Aorta (tissue), 5 donors: ENCODE data around the gene C17orf75. TPM values are rescaled to one million over a fixed set of nuclear protein-coding genes. Genes with fewer than 3 reads are reported as not detected.

Experiments used
- ATAC-seq: fragments of 200-7000 bp; cut with Tn5 transposase; one replicate; pipeline ENCODE4 v1.9.1; 2022; ENCODE audit warnings: moderate library complexity; ENCODE audit not compliant: low FRiP score
- DNase-seq, 2 donors: peaks; one replicate each; pipeline ENCODE4 v3.0.0-alpha.2; 2020
- H3K27ac ChIP-seq, 2 donors: one replicate each; pipeline ENCODE4 v1.5.1; 2013; ENCODE audit warnings: low read length in 2 of 2, mild to moderate bottlenecking in 2 of 2, moderate library complexity in 2 of 2, control low read depth in 1 of 2, inconsistent platforms in 1 of 2, low read depth in 1 of 2
- H3K27me3 ChIP-seq, 2 donors: one replicate each; pipeline ENCODE4 v1.6.1; 2013; ENCODE audit warnings: control low read depth in 1 of 2, low read length in 1 of 2, mild to moderate bottlenecking in 1 of 2, moderate library complexity in 1 of 2; ENCODE audit not compliant: insufficient read depth in 2 of 2, control insufficient read depth in 1 of 2
- H3K36me3 ChIP-seq, 2 donors: one replicate each; pipeline ENCODE4 v1.6.1; 2013; ENCODE audit warnings: control low read depth in 1 of 2, low read length in 1 of 2, mild to moderate bottlenecking in 1 of 2; ENCODE audit not compliant: insufficient read depth in 2 of 2, control insufficient read depth in 1 of 2
- H3K4me1 ChIP-seq, 2 donors: one replicate each; pipeline ENCODE4 v1.6.1; 2013; ENCODE audit warnings: low read length in 2 of 2, control low read depth in 1 of 2, mild to moderate bottlenecking in 1 of 2, moderate library complexity in 1 of 2; ENCODE audit not compliant: insufficient read depth in 2 of 2, control insufficient read depth in 1 of 2
- H3K4me3 ChIP-seq, 2 donors: one replicate each; pipeline ENCODE4 v1.5.1; 2013; ENCODE audit warnings: low read length in 2 of 2, control low read depth in 1 of 2, mild to moderate bottlenecking in 1 of 2
- H3K9me3 ChIP-seq: one replicate; pipeline ENCODE4 v1.6.1; 2013; ENCODE audit warnings: mild to moderate bottlenecking, low read length; ENCODE audit not compliant: control insufficient read depth
- WGBS, 2 donors: extraction: QIAGEN DNeasy Blood & Tissue Kit; methylation state at CpG; one replicate each; pipeline ENCODE4 v1.1.7; 2013; 5-methylcytosine and 5-hydroxymethylcytosine counted together
- intact Hi-C, 2 donors: fragments of 100-400 bp; cut with DNase I; formaldehyde crosslinking; loops; one replicate each; pipeline versions ENCODE4 v1.14.2 to v1.15.0; 2022
- microRNA-seq, 2 donors: library from miRNA; unstranded; fragments of <30 nt; microRNA quantifications; one replicate each; pipeline ENCODE4 v1.2.0, GENCODE V29; 2020
- polyA plus RNA-seq, 2 donors: library from polyadenylated mRNA; stranded (reverse); fragments of 200-250 nt; gene quantifications; one replicate each; pipeline ENCODE4 v1.2.3, GENCODE V29; 2013
- total RNA-seq, 2 donors: library from RNA; stranded (reverse); fragmentation: NEBNext Ultra II Directional; extraction: Animal tissue kit (Norgen Biotek cat#: 25700); gene quantifications; one replicate each; pipeline ENCODE4 v1.2.1, GENCODE V29; 2021
- donor health status: healthy with polysubstance abuse.
- donor health status: Bipolar disorder and iron deficiency.
- donor health status: DM: no; HTN: no; CAD: no.
- donor health status: DM: no; HTN: no; CAD: no.
- donor health status: DM: yes; HTN: yes; CAD: no.

Gene C17orf75
- total and polyA plus RNA-seq, 4 donors, result 9.1 to 16.2 (median 11.3) TPM

GRCh38 chr17:32283745-32284201, 58.2 kb downstream of the C17orf75 start:
- WGBS, 2 donors, result 57 to 66% methylated on average over 19 to 20 of the region's 20 CpGs
- intact Hi-C loops, result no loop called here
- H3K36me3 ChIP-seq, result no peaks in the 10 kb centered on the region
- no peak for ATAC-seq
- H3K9me3 ChIP-seq, result no peaks in the 10 kb centered on the region
- H3K4me3 ChIP-seq, result no peak overlapping the region
- H3K27me3 ChIP-seq, result no peaks in the 10 kb centered on the region
- no peak overlapping the region for H3K27ac ChIP-seq
- DNase-seq, result no peak
- no peaks in the 10 kb centered on the region for H3K4me1 ChIP-seq

GRCh38 chr17:32281011-32281451, 60.9 kb downstream of the C17orf75 start:
- no peaks in the 10 kb centered on the region for H3K27me3 ChIP-seq
- intact Hi-C loops, result no loop called here
- H3K36me3 ChIP-seq, result no peaks in the 10 kb centered on the region
- DNase-seq (no peak), ATAC-seq (no peak)
- no peak overlapping the region for H3K4me3 ChIP-seq
- no peaks in the 10 kb centered on the region for H3K9me3 ChIP-seq
- H3K4me1 ChIP-seq, result no peaks in the 10 kb centered on the region
- WGBS, 2 donors, result 45 to 50% methylated on average over 8 to 9 of the region's 9 CpGs
- no peak overlapping the region for H3K27ac ChIP-seq

- ATAC-seq (no peak), DNase-seq (no peak)
- Histone ChIP-seq H3K4me1 (no peaks in the 10 kb centered on the region), H3K9me3 (no peaks in the 10 kb centered on the region), H3K4me3 (no peak overlapping the region), H3K27me3 (no peaks in the 10 kb centered on the region), H3K27ac (no peak overlapping the region), H3K36me3 (no peaks in the 10 kb centered on the region)
- WGBS, 2 donors, result 68 to 74% methylated on average over 21 of the region's 21 CpGs
- intact Hi-C loops, result no loop called here
Measured at GRCh38 chr17:32279891-32280716, 61.9 kb downstream of the C17orf75 start.

GRCh38 chr17:32278815-32279214, 63.2 kb downstream of the C17orf75 start:
- H3K27me3 ChIP-seq, result no peaks in the 10 kb centered on the region
- no peaks in the 10 kb centered on the region for H3K36me3 ChIP-seq
- WGBS, 2 donors, result 92 to 93% methylated on average over 2 of the region's 2 CpGs
- H3K4me3 ChIP-seq, result no peak overlapping the region
- no peaks in the 10 kb centered on the region for H3K4me1 ChIP-seq
- intact Hi-C loops, result no loop called here
- no peak for DNase-seq
- no peak for ATAC-seq
- H3K27ac ChIP-seq, result no peak overlapping the region
- H3K9me3 ChIP-seq, result no peaks in the 10 kb centered on the region

Small RNA genes lying within 50 kb of the gene (microRNA-seq; reads per million reads assigned to microRNA genes)
- gene MIR632, result 0.60 to 0.99 reads per million in 2 donors

Other genes with a start within 250 kb of the C17orf75 start
- gene RHOT1, start 199.7 kb downstream of the C17orf75 start, total RNA-seq, result 10 to 100 TPM; 36.0 to 42.0 TPM
- 10 to 100 TPM; 28.5 to 38.9 TPM for gene RHOT1, start 199.7 kb downstream of the C17orf75 start, polyA plus RNA-seq
- gene RHBDL3, start 76.3 kb downstream of the C17orf75 start, total RNA-seq, result 1 to 10 TPM in 1 of 2 donors, under 1 TPM in 1; 0.29 to 1.0 TPM
- not detected for gene RHBDL3, start 76.3 kb downstream of the C17orf75 start, polyA plus RNA-seq
- 100 to 1,000 TPM; 162 to 188 TPM for gene ZNF207, start 8.0 kb upstream of the C17orf75 start, total RNA-seq
- 10 to 100 TPM; 39.7 to 88.4 TPM for gene ZNF207, start 8.0 kb upstream of the C17orf75 start, polyA plus RNA-seq
- 10 to 100 TPM; 59.6 to 64.1 TPM for gene PSMD11, start 102.3 kb upstream of the C17orf75 start, total RNA-seq
- gene PSMD11, start 102.3 kb upstream of the C17orf75 start, polyA plus RNA-seq, result 10 to 100 TPM; 17.4 to 47.2 TPM
- 1 to 10 TPM in 1 of 2 donors, under 1 TPM in 1; 0.90 to 1.0 TPM for gene CDK5R1, start 144.8 kb upstream of the C17orf75 start, total RNA-seq
- under 1 TPM; under 0.01 to 0.43 TPM for gene CDK5R1, start 144.8 kb upstream of the C17orf75 start, polyA plus RNA-seq